ENCODE data around the gene TMEM250.

TMEM250 gene

DNA sequence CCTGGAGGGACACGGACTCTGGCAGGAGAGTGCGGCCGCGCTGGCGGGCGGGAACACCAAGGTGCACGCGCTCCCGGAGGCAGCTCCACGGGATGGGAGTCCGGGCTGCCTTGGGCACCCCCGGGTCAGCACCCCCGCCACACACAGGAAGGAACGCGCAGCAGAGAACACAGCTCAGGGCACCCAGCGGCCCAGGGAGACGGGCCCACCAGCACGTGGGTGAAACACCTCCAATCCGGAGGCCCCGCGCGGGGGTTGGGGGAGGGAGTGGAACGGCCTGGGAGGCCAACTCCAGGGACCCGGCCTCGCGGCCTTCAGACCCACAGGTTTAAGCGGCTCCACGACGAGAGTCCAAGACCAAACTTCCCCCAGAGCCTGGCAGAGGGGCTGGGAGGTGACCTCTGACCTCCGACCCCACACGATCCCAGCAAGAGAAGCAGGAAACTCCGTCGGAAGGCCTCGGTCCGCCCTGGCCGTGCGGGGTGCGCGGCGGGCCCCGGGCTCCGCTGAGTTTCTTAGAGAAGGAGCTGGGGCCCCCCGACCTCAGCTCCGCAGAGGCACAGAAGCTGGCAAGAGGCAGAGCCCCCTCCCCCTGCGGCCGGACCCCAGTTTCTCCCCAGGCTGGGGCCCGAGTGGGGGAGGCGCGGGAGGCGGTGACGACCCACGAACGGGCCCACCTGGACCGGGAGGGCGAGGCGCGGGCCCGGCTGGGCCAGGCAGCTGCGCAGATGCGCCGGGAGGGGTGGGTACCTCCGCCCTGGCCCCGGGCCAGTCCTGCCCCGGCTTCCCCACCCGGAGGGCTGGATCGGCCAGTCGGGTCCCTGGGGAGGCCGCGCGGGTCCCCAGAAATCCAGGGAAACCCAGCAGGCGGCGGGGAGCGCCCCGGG, 24.4 kb downstream of the TMEM250 start:
- DNase-seq (ENCODE audit: low spot score), result peak; percentile 76

DNA sequence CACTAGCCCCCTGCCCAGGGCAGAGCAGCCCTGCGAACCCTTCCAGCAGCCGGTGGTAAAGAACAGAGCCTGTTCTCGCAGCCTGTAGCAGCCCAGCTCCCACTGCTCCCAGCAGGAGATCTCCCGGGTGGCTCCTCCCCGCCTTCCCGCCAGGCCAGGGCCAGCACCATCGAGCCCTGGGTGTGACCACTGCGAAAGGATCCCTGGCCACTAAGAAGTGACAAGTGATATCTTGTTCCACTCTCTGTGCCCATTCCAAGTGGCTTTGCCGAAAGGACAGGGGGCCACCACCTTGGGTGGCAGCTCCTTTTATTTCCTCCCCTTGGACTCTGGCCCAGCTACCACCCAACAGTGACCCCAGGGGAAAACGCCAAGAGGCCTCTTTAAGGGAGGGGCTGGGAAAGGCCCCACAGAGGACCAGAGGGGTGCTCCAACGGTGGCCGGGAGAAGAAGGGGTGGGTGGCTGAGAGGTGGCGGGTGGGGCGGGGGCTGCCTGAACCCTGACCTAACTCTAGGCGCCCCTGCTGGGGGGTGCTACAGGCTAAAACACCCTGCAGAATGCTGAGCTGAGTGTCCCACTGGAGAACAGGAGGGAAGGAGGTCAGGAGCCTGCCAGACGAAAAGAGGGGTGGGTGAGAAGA, 25.2 kb downstream of the TMEM250 start:
- no peak for DNase-seq (ENCODE audit: low spot score)

DNA sequence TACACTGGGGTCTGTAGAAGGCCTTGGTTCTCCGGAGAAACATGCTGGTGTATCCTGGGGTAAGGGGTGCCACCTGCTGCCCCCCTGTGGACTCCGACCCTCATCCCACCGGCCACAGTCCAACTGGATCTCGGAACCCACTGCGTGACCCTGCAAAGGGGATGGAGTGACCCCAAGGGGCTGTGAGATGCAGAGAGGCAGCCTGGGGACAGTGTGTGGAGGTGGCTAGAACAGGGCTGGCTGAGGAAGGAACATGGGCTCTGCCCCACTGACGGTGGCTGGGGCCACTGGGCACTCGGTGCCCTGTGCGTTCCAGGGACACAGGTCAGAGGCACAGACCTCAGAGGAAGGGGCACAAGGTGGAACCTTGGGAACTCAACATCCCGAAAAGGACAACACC, 25.9 kb downstream of the TMEM250 start:
- DNase-seq (ENCODE audit: low spot score), result no peak

DNA sequence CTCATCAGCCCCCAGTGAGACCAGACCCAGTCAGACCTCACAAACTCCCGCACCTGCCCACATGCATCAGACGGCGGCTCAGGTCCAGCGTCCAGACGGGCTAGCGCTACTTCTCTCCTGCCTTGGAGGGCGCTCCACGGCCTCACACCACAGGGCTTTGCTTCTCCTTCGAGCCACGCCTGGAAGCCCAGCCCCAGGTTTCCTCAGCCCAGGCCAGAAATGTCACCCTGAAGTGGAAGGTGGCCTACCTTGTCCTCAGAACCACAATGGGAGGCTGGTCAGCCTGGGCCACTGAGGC, 26.4 kb downstream of the TMEM250 start:
- DNase-seq (ENCODE audit: low spot score), result no peak

DNA sequence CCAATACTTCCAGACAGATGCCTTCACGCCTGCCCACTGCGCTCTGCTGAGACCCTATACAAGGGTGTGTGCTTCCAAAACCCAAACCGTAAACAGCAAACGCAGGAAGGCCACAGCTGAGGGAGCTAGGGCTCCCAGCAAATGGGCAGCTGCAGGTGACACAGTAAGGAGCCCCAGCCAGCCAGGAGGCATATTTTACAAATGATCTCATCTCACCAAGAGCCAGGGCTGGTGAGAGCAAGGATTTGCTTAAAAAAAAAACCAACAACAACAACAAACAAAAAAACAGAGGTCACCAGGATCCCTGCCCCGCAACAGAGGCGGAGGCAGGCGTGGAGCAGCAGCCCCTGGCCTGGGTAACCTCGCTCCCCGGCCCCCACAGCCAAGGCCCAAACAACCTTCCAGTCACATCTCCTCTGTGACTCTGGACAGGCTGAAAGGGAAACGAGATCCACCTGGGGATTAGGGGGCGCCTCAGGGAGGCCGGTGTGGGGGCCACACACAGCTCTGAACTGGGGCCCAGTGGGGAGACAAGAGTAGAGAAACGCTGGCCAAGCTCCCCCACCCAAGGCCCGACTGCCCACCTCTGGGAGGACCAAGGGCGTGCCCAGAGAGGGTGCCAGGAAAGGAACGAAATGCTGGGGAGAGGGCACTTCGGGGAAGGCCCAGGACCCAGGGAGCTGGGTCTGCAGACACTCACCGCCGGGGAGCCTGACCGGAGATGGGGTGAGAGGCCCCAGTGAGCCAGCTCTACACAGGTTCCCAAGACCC, 26.9 kb downstream of the TMEM250 start:
- no peak for DNase-seq (ENCODE audit: low spot score)

DNA sequence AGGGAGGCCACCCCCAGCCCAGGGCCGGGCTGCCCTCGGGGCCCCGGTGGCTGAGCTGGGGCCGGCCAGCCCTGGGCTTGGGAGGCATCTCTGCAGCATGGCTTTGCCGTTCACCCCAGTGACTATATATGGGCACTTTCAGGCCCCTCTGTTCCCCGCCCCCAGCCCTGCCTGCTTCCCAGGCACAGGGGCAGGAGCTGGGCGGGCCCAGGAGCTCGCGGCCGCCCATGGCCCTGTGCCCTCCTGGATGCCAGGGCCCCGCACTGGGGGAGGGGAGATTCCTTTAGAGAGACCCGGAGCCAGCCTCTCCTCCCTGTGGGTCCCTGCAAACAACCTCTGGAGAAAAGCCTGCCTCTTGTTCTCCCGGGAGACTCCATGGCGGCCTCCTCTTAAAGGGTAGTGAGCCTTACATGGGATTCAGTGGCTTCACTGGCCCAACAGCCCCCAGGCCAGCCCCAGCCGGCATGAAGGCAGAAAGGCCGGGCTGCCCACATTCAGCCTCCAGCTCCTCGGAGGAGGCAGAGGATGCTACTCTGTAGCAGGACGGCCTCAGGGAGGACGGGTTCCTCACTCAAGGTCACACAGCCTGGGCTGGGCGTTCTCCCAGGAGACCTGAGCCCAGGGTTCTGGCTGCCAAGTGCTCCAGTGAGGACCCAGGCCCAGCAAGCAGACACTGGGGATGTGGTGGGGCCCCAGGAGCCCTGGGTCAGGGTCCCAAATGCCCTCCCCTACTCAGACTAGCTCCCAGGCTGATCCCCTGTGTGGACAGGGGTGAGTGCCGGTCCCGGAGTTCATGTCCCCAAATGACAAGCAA, 27.7 kb downstream of the TMEM250 start:
- DNase-seq (ENCODE audit: low spot score), result no peak

DNA sequence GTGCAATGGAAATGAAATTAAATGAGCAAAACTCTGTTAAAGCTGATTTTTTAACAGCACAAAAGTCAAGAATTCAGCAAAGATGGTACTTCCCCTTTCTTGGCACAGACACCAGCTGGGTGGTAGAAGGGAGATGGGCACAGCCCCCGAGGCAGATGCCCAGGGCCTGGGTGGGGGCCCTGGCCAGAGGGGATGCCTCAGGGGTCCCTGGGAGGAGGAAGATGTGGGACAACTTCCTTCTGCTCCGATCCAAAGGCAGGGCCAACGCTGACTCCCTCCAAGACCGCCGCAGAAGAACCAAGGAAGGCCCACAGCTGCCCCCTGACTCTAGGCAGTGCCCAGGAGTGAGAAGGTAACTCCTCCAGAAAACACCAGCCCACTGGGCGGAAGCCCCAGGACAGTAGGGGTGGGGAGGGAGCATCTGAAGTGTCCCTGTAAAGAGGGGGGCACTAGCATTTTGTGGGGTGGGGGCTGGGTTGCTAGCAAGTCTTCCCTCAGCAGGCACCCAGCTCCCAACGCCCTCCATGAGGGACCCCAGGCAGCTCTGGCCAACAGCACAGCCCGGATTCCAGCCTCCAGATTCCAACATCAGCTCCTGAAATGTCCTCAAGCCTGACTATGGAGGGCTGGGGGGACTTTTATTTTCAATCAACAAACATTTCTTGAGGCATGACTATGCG, 28.5 kb downstream of the TMEM250 start:
- no peak for DNase-seq (ENCODE audit: low spot score)

DNA sequence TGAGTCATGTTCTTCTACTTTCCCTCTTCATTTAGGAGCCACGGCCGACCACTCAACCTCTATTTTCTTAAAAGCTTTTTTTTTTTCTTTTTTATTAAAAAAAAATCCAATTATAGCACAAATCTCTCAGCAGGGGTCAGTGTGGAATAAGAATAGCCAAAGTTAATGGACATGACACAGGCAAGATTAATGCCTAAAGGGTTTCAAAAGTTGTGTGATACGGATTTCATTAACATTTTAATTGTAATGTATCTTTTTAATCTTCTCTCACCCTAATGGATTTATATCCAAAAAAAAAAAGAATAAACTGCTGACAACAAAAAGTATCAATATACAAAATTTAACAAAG, 29.0 kb downstream of the TMEM250 start:
- DNase-seq (ENCODE audit: low spot score), result no peak

DNA sequence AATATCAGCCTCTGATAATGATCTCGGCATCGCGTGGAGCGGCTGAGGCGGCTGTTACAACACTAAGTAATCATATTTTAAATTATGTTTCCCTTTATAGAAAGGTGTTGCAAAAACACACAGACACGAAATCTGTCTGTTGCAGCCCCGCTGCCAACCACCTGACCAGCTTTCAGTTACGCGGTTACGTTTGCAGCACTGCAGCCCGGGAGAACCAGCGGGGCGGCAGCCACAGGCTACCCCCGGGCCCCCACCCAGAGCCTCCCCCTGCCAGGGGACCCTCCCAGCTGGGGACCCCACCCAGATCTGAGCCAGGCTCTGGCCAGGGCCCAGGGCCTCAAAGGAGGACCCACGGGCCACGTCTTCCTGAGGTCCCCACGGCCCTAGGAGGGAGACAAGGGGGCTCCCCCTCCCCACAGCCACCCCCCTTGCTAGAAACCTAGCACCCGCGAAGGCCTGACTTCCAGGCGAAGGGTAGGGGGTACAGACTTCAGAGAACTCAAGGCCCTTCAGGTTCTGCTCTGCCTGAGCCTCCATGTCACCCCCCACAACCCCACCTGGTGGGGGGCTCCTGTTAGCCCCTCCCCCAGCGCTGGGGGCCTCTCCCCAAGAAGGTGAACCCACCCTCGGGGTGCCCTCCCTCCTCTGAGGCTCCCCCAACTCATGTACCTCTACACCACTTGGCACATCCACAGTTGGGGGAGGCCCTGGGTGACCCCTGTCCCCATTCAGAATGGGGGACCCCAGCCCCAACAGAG, 29.6 kb downstream of the TMEM250 start:
- no peak for DNase-seq (ENCODE audit: low spot score)

DNA sequence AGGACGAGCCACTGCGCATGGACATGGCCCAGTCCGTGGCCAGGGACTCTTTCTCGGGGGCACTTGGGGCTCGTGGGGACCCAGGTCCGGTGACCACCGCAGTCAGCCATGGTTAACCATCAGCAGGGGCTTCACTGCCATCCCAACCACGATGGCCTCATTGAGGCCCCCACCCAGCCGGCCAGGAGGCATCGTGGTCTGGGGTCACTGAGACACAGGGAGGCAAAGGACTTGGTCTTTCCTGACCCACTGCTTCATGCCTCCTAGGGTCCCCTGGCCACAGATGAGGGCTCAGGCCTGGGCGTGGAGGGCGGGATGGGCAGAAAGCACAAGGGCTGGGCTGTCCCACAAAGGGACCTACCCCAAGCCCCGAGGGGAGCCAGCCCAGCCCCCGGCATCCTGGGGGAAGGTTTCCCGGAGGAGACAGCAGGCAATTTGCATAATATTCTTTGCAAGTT, 30.2 kb downstream of the TMEM250 start:
- no peak for DNase-seq (ENCODE audit: low spot score)

DNA sequence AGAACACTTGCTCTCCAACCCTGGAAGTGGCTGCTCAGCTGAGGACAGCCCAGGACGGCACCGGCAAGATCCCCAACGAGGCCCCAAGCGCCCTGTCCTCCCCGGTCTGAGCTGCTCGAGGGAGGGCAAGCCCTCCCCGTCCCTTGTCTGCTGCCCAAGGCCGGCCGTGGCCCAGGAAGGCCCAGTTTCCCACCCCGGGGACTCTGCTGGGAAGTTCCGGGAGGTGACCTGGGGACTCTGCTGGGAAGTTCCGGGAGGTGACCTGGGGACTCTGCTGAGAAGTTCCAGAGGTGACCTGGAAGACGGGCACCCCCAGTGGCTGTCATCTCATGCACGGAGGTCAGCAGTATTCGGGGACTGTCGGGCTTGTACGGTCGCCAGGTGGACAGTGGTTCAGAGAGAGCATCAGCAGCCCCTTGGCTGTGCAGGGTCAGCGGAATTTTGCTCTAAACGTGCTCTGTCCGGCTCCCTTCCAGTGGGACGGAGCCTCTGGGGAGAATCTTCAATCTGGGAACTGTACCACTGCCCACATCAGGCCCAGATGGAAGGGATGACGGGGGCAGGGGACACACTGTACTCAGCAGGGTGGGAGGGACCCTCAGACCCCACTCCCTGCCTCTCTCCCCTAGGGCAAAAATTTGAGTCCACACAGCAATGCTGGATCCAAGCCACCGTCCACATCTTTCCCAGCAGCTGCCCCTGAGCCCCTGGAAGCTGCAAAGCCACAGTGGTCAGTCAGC, 30.8 kb downstream of the TMEM250 start:
- no peak for DNase-seq (ENCODE audit: low spot score)

DNA sequence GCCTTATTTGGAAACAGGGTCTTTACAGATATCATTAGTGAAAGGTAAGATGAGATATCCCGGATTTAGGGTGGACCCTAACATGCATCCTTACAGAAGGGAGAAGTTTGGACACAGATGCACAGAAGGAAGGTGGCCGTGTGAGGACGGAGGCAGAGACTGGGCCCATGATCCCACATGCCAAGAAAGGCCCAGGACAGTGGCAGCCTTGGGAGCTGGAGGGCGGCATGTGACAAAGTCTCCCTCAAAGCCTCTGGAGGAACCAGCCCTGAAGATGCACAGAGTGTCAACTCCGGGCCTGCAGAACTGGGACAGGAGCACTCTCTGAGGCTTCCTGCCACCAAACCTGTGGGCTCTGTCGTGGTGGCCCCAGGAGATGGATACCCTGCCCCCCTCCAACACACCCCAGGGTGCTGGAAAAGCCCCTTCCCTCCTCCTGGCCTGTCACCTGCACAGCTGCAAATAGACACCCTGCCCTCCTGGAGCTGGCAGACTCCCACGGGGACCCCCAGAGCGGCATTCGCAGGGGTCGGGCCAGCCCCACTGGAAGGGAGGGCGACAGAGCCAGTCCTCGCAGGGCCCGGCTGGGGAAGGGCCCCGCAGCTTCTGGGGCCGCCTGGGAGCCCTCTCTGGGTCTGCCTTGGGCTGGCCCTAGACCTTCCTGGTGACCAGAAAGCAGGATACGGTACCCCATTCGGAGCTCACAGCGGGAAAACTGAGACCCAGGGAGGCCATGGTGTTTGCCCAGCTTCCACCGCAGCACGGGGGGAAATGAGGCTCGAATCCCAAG, 31.5 kb downstream of the TMEM250 start:
- DNase-seq (ENCODE audit: low spot score), result no peak

DNA sequence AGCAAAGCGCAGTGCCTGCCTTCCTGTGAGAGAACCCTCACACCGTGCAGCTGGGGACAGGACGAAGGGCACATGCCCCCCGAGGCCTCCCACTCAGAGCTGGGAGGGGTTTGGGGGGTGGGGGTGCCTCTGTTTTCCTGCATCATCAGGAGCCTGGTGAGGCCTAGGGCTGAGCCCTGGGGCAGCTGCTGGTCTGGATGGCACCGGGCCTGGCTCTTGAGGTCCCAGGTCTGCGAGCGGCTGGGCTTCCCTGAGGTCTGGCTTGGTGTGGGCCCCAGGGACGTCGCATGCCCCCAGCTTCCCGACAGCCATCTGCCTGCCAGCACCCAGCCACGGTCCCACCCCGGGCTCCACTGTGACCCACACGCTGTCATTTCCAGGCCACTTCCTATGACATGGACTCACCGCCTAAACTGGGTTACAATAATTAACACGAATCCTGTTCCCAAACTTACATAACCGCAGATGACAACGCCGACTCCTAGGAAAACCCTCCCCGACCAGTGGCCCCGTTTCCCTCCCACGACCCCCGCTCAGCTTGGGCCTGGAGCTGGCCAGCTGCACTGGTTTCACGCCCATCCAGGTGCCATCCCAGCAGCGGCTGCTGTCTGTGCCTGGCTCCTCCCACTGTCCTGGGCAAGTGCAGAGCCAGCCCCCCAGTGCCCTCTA, 32.3 kb downstream of the TMEM250 start:
- DNase-seq (ENCODE audit: low spot score), result no peak

DNA sequence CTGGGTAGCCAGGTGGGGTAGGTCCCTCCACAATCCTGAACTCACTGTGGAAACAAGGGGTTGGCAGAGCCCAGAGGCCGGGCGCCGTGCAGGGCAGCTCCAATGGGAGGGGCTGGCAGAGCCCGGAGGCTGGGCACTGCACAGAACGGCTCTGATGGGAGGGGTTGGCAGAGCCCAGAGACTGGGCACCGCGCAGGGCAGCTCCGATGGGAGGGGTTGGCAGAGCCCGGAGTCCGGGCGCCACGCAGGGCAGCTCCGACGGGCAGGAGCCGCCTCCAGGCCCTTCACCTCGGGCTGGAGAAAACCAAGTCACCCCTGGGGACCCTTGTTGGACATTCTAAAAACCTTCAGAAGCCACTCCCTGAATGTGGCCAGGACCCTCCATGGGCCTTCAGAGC, 32.9 kb downstream of the TMEM250 start:
- DNase-seq (ENCODE audit: low spot score), result no peak

DNA sequence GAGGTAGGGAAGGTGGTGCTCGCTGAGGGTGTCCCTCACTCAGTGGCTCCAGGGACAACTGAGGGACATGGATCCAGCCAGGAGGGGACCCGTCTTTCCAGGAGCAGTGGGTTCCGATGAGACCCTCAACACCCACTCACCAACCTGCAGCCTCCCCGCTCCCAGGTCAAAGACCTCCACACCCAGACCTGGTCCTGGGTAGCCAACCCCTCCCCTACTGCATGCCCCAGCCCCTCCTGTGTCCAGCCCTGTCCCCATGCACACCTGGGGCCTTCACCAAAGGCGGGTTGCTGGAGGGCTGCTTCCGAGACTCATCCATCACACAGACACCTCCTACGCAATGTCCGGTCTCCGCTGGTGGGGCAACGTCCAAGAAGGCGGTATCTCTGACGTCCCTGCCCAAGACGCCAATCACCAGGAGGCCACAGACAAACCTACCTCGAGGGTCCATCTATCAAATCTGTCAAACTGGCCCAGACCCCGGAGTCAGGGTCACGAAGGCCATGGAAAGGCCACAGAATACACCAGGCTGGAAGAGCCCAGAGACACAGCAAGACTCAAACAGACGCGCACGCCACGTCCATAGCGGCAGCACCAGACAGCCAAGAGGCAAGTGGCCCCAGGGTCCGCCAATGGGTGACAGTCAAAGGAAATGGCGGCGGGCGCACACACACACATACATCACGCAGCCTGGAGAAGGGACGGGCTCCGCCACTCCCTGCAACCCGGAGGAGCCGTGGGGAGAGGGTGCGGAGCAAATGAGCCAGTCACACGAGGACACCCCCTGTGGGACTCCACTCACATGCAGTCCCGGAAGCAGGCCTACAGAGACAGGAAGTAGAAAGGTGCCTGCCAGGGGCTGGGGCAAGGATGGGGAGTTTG, 34.4 kb downstream of the TMEM250 start:
- no peak for DNase-seq (ENCODE audit: low spot score)

DNA sequence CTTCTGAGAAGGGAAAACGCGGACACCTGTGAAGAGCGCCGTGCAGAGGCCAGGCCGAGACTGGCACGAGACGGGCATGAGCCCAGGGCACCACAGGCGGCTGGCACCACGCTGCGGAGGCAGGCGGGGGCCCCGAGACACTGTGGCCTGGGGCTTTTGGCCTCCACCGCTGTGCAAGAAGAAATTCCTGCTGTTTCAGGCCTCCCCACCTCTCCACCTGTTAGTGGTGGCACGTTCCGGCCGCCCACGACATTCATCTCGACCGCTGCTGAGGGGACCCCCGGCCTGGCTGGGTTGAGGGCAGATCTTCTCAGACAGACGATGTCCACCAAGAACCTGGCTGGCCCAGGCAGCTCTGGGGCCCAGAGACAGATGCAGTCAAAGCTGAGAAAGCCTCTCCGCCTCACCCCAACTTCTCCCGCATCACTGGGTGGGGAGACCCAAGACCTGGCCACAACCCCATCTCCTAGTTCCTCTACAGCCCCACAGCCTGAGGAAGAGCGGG, 35.1 kb downstream of the TMEM250 start:
- no peak for DNase-seq (ENCODE audit: low spot score)

Measured in ecto neural progenitor cell (in vitro differentiated cells).